ENCODE data around the gene PKNOX2.

Gene PKNOX2

DNA sequence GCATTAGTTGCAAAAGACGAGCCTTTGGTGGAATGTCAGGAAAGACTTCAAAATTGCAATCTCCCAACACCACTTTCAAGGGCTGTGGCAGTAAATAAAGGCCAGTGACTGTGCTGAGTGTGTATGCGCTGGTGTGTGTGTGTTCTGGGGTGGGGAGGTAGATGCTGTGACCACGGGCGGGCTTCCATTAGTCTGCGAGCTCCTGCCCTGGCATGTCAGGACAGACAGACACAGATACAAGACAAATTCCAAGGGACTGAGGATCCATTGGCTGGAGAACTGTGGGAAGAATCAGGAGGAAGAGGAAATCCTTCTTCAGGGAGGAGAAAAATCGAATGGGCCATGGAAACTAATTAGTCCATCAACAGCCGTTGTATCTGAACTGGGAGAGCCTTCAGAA is 248.0 kb downstream of the PKNOX2 start:
- DNase-seq (ENCODE audit: low spot score): no peak

DNA sequence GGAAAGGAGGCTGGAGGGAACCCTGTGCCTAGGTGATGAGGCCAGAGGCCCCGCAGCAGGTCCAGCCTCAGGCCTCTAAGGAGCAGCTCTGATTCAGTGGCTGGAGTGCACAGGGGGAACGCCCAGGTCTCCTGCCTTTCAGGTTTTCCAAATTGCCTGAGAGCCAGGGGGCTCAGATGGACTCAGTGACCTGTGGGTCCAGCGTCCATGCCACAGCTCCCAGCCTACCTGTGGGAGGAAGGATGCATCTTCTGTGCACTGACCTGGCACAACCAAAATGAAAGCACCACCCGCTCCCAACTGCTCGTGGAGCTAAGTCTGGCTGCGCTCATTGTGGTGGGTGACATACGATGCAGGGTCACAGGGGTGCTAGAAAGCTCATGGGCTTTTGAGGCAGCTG is 248.7 kb downstream of the PKNOX2 start:
- DNase-seq (ENCODE audit: low spot score): no peak

GRCh38 chr11:125414121-125414520 is 249.6 kb downstream of the PKNOX2 start:
- no peak for DNase-seq (ENCODE audit: low spot score)

GRCh38 chr11:125416981-125417935 is 252.7 kb downstream of the PKNOX2 start:
- no peak for DNase-seq (ENCODE audit: low spot score)

DNA sequence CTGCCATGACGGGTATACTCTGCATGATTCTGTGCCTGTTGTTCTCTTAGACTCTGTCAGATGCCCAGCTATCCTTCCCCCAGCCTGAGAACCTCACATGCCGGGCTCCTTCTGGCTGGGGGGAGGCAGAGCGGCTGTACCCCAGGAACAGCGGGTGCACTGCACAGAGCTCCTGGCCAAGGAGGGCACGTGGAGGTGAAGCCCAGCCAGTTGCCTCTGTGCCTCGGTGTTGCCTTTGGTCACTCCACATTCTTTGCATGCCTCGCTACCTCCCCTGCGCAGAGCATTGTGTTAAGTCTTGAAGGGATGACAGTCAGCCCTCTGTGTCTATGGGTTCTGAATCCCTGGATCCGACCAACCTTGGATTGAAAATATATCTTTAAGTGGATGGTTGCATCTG is 253.8 kb downstream of the PKNOX2 start:
- DNase-seq (ENCODE audit: low spot score): no peak

GRCh38 chr11:125422681-125423080 is 258.1 kb downstream of the PKNOX2 start:
- no peak for DNase-seq (ENCODE audit: low spot score)

DNA sequence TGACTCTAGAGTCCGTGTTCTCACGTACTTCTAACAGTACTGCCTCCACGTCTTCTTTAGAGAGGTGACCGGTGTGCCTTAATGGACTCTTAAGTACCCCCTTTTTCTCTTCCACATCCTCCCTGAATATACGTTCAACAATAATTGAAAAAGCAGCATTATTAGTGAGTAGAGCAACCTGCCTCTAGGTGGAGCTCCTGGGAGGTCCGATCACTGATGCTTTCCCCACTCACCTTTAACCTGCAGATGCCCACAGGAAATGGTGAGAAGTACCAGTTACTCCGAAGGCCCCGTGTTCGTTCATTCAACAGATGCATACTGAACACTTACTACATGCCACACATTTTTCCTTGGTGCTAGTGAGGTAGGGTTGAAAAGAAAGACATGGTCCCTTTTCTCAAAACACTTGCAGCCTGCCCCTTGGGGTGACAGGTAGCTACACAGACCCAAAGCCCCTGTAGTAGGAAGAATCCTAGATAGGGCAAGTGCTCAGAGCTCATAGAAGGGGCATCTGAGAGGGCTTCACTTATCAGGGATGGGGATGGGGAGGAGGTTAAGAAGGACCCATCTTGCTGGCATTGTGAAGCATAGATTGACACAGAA is 258.8 kb downstream of the PKNOX2 start:
- no peak for DNase-seq (ENCODE audit: low spot score)

DNA sequence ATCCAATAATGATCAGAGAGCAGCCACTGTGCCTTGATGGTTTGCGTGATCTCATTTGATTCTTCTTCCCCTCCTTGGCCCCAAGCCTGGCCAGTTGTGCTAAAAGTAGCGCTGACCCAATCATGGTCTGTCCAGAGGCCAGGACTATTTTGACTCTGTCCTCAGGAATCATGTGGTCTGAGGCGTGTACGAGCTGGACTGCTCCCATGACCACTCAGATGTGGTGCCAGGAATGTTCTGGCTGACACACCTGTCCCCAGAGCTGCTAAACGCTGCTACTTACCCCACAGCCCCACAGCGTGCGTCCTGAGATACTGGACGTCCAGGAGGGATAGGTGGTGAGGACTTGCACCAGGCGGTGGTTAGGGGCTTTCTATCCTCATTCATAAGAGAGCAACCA is 261.1 kb downstream of the PKNOX2 start:
- no peak for DNase-seq (ENCODE audit: low spot score)

GRCh38 chr11:125426818-125427528 is 262.4 kb downstream of the PKNOX2 start:
- no peak for DNase-seq (ENCODE audit: low spot score)

DNA sequence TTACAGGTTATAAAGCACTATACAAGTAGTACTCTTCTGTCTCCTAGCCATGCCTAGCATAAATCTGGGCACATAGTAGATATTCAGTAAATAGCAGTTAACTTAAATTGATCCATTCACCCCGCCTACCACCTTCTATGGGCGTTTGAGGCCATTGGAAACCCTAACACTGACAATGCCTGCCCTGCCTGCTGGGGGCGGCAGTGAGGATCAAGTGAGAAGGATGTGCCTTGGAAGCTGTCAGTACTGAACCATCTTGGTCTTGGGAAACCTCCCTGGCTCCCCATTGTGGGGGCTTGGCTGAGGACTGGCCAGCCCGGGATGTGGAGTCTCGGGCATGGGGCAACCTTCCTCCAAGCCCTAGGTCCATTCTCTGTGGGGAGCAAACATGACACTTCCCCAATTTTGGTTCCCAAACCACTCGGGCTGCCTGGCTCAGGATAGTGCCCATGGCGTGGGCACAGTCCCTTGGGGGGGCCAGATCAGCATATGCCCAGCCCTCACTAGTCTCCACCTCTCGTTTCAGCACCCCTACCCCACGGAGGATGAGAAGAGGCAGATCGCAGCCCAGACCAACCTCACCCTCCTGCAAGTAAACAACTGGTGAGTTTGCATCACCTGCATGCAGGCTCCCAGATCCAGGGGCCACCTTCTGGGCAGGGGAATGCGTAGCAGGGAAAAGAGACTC is 264.1 kb downstream of the PKNOX2 start:
- DNase-seq (ENCODE audit: low spot score): no peak

DNA sequence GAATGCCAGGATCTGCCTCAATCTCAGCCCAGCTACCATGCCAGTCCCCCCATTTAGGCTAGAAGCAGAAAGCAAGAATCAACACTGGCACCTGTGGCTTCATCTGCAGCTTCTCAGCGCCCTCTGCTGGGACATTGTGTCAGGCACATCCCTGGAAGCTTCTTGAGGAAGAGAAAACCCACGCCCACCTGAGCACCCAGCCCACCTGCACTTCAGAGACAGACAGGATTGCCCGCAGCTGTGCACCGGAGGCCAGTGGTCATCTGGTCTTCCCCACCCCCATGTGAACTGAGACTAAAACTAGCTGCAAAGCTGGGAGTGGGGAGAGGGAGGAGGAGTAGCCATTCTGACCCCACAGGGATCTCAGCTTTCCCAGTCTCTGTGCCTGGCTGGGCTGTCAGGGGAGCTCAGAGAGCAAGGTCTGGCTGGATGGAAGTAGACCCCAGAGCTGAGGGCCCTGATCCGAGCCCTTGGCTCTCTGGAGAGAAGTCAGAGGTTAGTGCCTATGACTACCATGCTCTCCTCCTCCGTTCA is 264.7 kb downstream of the PKNOX2 start:
- DNase-seq (ENCODE audit: low spot score): peak; percentile 74

DNA sequence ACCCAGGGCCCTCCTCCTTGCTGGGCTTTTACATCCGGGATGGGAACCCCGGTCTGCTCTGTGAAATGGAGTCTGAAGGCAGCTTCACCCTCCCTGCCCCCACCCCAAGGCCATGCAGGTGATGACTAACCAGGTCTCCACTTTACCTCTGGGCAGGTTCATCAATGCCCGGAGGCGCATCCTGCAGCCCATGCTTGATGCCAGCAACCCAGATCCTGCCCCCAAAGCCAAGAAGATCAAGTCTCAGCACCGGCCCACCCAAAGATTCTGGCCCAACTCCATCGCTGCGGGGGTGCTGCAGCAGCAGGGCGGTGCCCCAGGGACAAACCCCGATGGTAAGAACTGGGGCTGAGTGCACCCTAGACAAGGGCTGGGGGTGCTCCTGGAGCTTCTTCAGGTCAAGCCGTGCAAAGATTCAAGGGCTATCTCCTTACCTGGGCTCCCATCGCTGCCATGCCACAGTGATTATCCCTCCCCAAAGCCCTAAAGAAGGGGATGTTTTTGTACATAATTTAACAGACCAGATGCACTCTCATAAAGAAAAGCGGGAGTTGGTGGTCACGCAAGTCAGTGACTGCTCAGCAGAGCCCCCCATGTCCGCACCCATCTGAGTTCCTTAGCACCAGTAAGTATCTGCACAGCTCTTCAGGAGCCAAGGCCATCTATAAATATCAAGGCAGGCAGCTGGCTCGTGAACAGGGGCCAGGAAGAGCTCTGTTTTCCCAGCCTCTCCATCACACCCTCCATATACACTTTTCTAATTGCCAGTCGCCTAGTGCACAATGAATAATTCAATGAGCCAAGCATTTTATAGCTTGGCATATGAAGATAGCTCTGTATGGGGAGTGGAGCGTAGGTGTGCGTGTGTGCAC is 265.5 kb downstream of the PKNOX2 start:
- no peak for DNase-seq (ENCODE audit: low spot score)

GRCh38 chr11:125431009-125431408 is 266.5 kb downstream of the PKNOX2 start:
- no peak for DNase-seq (ENCODE audit: low spot score)

- no peak for DNase-seq (ENCODE audit: low spot score)
Measured at GRCh38 chr11:125431481-125431880, 266.9 kb downstream of the PKNOX2 start.

GRCh38 chr11:125433454-125434121 is 269.0 kb downstream of the PKNOX2 start:
- peak; percentile 80 for DNase-seq (ENCODE audit: low spot score)

GRCh38 chr11:125435461-125436238 is 271.1 kb downstream of the PKNOX2 start:
- DNase-seq (ENCODE audit: low spot score): no peak

DNA sequence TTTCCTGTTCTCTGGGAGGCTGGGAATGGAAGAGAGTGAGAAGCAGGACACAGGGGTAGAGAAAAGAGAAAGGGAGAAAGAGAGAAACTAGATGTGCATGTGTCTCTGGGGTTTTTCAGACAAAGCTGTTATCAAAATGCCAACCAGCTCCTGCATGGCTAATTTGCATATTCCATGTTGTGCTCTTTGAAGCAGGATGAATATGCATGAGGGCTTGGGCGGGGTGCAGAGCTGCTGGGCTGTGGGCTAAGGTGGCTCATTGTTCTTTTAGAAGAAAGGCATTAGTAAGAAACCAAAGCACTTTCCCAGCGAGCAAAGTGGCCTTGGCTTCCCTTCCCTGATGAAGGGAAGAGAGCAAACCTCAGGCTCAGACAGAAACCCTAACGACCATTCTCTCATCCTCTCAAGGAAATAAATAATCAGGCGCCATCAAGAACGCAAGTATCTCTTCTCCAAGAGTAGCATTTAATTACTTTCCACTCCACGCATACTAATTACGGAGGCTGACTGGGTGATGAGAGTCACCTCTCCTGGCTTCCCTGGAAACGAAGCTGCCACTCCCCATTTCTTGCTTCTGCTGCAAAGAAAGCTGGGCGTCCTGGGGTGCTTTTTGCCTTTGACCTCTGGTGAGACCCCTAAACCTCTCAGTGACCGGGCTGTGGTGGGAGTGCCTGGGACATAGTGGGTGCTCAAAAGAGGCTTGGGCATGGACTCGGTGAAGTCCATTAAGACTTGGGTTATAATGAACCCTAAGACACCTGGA is 277.3 kb downstream of the PKNOX2 start:
- DNase-seq (ENCODE audit: low spot score): no peak

GRCh38 chr11:125442946-125443345 is 278.4 kb downstream of the PKNOX2 start:
- no peak for DNase-seq (ENCODE audit: low spot score)

GRCh38 chr11:125443767-125444311 is 279.3 kb downstream of the PKNOX2 start:
- DNase-seq (ENCODE audit: low spot score): no peak

Data from GM03348 (cell line).